ENCODE measurements around the gene SPARCL1.
"Not testable (repeated sequence)": the region's sequence is repeated elsewhere in the genome, so short reads cannot be mapped to it uniquely, and the experiment has no call there.

Gene SPARCL1

GRCh38 chr4:87499403-87500091 lies 29.6 kb downstream of the SPARCL1 start:
- DNase-seq, result no peak

DNA sequence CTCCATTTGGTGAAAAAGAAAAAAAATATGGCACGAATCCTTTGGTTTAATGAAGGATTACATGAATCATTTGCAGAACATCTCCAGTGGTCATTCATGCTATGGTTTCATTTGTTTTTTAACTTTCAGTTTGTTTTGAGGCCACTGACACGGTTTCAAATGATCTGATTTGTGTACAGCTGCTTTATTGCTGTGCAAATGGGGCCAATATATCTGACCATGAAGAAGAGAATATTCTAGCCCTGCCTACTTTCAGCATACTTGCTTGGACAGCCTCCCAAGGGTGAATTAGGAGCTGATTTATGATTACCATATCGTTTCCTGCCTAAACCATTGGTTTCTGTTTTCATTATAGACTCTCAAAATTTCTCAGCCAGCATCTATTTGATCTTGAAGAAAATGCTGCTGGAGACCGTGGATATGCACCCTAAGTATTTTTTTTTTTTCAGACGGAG lies 30.7 kb downstream of the SPARCL1 start:
- no peak for DNase-seq

GRCh38 chr4:87497578-87497977 lies 31.6 kb downstream of the SPARCL1 start:
- DNase-seq, result no peak

DNA sequence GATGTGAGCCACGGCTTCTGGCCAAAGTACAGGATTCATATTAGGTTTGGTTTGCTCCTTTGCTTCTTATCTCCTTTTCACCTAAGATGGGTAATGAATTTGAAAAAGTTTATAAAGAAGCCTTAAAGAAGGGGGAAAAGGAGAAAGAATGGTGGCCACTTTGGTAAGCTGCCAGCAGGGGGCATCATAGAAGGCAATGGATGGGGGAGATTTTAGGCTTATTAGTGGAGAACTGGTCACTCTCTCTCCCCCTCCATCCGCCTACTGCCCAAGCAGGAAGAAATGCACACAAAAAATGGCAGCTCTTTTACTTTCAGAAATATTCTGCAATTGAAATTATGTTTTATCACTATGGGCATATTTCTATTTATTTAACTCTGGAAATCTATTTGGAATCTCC lies 32.0 kb downstream of the SPARCL1 start:
- peak in 1 of 2 donors; percentile 8 for DNase-seq

DNA sequence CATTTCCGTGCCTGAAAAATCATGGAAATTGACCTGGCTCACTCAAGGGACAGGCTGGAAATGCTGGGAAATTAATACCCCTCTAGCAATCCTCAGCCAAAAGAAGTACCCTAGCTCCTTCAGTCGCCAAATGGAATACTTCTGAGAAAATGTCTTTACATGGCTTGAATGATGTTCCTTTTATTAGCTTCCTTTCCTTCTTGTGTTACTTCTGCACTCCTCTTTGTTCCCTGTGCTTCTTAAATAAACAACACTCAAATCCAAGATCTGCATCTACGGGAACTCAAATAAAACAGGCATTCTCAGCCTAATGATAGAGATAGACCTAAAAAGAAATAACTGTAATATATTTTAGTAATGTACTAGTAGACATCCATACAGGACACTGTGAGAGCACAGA lies 36.1 kb downstream of the SPARCL1 start:
- no peak for DNase-seq

DNA sequence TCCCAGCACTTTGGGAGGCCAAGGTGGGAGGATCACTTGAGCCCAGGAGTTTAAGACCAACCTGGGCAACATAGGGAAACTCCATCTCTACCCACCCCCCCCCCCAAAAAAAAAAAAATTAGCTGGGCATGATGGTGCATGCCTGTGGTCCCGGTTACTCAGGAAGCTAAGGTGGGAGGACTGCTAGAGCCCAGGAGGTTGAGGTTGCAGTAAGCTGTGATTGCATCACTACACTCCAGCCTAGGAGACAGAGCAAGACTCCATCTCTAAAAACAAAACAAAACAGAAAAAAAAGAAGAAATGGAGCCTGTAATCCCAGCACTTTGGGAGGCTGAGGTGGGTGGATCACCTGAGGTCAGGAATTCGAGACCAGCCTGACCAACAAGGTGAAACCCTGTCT lies 37.3 kb downstream of the SPARCL1 start:
- DNase-seq, result not testable (repeated sequence)

GRCh38 chr4:87491436-87491835 lies 37.7 kb downstream of the SPARCL1 start:
- no peak for DNase-seq

DNA sequence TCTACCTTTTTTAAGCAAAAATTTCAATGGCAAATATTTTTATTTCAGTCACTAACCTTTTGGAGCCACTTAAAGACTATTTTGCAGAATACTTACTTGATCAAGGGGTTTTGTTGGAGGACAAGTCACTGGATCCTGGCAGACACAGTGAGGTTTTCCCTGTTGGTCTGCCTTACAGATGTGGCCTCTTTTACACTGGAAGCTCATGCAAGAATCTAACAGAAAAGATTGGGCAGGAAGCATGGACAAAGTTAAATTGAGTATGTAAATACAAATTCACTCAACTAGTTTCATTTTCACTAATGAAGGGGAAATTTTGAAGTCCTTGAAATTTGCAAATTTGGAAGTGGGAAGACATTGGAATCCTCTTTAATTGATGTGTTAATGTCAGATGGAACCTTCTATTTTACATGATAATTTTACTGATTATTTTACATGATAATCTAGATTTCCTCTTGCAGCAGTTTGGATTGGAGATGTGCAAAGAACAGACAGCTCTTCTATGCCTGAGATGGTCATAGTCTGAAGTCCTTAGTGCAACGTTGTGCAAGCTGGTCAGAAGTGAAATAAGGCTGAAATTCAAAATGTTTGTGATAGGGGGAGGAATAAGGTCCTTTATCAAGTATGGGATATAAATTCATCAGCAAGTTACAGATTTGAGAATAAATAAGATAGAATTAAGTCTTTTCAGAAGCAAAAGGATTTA lies 38.4 kb downstream of the SPARCL1 start:
- DNase-seq, result no peak

- DNase-seq, result no peak
Observed at GRCh38 chr4:87489678-87490077, 39.5 kb downstream of the SPARCL1 start.

GRCh38 chr4:87488666-87489065 lies 40.5 kb downstream of the SPARCL1 start:
- DNase-seq, result not testable (repeated sequence)

- not testable (repeated sequence) for DNase-seq
Observed at GRCh38 chr4:87483247-87483646, 45.9 kb downstream of the SPARCL1 start.

GRCh38 chr4:87481377-87481776 lies 47.8 kb downstream of the SPARCL1 start:
- no peak for DNase-seq

- DNase-seq, result no peak
Observed at GRCh38 chr4:87478732-87479250, 50.4 kb downstream of the SPARCL1 start.

- DNase-seq, result no peak
Observed at GRCh38 chr4:87476934-87477333, 52.2 kb downstream of the SPARCL1 start.

GRCh38 chr4:87469390-87469789 lies 59.8 kb downstream of the SPARCL1 start:
- no peak for DNase-seq

DNA sequence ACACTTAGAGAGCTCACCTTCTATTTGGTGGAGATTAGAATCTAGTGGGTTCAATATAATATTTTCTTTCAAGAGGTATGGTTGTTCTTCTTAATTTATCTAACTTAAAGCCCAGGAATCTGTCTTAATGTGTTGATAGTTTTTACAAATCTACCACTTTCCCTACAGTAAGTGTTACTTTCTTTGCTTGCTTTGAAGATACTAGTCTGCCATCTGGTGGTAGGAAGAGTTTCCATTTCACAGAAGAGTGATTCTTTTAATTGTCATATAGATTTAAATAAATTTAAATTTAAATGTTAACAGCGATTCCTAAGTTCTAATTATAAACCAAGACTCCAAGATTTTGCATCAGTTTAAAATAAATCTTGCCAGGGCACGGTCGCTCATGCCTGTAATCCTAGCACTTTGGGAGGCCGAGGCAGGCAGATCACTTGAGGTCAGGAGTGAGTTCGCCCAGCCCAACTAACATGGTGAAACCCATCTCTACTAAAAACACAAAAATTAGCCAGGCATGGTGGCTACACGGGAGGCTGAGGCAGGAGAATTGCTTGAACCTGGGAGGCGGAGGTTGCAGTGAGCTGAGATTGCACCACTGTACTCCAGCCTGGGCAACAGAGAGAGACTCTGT lies 63.3 kb downstream of the SPARCL1 start:
- DNase-seq, result peak in 1 of 2 donors; percentile 66

- DNase-seq, result no peak
Observed at GRCh38 chr4:87462102-87462501, 67.1 kb downstream of the SPARCL1 start.

- DNase-seq, result no peak
Observed at GRCh38 chr4:87461281-87461700, 67.9 kb downstream of the SPARCL1 start.

DNA sequence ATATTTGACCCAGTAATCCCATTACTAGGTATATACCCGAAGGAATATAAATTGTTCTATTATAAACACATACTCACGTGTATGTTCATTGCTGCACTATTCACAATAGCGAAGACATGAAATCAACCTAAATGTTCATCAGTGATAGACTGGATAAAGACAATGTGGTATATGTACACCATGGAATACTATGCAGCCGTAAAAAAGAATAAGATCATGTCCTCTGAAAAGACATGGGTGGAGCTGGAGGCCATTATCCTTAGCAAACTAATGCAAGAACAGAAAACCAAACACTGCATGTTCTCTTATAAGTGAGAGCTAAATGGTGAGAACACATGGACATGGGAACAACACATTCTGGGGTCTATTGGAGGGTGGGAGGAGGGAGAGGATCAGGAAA lies 70.3 kb downstream of the SPARCL1 start:
- DNase-seq, result no peak

DNA sequence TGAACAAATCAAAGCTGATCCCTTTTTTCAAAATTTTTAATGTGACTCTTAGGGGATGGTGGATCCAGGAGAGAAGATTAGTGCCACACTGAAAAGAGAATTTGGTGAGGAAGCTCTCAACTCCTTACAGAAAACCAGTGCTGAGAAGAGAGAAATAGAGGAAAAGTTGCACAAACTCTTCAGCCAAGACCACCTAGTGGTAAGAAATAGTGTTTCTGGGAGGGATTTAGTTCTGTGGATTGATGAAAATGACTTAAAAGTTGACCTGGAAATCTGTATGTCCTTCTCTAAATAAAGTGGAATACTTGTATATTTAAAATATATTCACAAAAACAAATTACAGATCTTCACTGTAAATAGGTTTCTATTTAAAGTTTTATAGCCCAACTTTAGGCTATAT lies 77.6 kb downstream of the SPARCL1 start:
- DNase-seq, result no peak

DNA sequence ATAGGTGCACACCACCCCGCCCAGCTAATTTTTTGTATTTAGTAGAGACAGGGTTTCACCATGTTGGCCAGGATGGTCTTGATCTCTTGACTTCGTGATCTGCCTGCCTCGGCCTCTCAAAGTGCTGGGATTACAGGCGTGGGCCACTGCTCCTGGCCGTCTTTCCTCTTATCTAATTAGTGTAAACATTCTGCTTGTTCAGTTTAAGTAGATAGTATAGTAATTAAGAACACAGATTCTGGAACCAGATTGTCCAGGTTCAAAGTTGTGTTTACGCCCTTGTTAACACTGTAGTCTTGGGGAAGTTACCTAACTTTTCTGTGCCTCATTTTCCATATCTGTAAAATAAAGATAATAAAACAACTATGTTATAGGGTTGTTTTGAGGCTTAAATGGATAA lies 82.8 kb downstream of the SPARCL1 start:
- DNase-seq, result not testable (repeated sequence)

DNA sequence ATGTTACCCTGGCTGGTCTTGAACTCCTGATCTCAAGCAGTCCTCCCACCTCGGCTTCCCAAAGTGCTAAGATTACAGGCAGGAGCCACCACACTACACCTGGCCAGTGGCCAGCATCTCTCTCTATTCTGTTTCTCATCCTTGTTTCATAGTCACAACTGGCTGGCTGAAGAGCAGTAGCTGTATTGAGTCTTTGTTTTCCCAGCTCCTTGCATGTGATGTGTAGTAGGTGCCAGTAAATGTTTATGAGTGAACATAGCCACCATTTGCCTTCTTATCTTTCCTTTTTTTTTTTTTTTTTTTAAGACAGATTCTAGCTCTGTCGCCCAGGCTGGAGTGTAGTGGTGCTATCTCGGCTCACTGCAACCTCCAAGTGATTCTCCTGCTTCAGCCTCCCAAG lies 83.2 kb downstream of the SPARCL1 start:
- DNase-seq, result no peak

DNA sequence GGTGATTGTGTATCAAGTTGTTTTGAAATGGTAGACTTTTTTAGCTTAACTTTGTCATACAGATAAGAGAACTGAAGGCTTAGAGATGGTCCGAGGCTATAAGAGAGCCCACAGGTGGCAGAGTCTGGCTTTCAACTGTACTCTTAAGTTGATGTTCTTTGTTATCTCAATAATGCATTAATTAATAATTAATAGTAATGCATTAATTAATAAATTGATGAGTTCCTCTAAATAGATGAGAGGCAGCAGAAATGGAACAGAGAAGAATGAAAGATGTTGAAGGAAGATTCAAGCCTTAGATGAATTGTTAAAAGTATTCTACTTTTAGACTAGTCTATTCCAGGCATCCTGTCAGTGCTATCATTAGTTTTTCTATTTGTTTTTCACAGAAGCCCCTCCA lies 84.4 kb downstream of the SPARCL1 start:
- no peak for DNase-seq

- no peak for DNase-seq
Observed at GRCh38 chr4:87442889-87443288, 86.3 kb downstream of the SPARCL1 start.

Measured in CD4-positive, alpha-beta T cell treated with Interferon alpha-2 for 1 hour (primary cell).